HG03571 (cell line): ENCODE measurements around the gene PRR22.

Experiments
- ATAC-seq: cut with Tn5 transposase; IDR thresholded peaks from one replicate; pipeline ENCODE4 v1.9.1; 2021; ENCODE audit not compliant: unreplicated experiment

Gene PRR22

DNA sequence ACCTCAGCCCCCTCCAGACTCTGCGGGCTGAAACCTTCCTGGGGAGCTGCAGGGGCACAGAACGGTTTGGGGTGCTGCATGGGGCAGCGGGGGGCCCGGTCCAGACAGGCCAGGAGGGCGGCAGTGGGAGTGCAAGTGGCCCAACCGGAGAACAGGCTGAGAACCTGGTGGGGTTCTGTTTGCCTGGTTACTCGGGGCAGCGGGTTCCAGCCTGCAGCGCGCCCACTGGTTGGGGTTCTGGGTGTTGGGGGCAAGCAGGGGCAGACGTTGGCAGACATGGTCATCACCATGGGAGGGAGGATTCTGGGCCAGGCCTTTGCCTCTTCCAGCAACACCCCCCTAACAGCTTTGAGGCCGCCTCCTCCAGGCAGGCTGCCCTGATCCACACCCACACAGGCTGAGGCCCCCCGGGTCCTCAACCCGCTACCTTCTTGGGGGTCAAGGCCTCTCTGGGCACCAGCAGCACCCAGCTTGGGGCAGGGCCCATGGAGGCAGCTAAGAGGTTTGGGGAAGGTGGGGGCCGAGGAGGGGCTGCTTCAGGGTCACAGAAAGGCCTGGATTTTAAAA, at the start of gene PRR22:
TSS of gene PRR22 (minus strand) at position 166 of the 567 bp plus-strand sequence. CDS start at position 80, 86 bp downstream.
- ATAC-seq: no peak

GRCh38 chr19:5832527-5833216, 48.1 kb upstream of the PRR22 start:
- no peak for ATAC-seq

DNA sequence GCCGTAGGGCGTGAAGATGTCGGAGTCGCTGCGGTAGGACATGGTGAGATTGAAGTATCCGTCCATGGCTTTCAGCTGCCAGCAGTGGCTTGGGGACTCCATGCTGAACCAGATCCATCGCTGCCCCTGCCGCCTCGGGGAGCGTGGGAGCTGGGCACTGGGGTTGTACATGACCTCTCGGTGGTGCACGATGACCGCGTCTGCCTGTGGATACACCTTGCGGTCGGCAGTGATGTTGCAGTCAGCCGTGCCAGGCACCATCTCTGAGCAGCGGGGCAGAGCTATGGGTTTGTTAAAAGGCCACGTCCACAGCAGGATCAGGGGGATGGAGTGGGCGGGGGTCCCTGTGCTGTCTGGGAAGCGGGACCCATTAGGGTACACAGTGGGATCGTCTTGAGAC, 47.5 kb upstream of the PRR22 start:
- no peak for ATAC-seq

DNA sequence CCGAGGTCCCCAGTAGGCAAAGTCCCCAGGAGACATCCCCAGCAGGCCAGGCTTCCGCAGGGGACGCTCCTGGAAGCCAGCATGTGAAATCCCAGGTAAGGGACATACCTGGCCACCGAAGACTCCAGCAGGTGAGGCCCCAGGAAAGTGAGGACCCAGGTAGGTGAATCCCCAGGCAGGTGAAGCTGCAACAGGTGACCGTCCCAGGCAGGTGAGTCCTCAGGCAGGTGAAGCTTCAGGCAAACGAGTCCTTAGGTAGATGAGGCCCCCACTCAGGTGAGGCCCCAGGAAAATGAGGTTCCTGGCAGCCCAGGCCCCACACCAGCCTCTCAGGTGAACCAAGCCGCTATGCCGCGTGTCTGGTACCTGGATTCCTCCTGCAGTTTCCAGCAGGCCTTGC, 46.6 kb upstream of the PRR22 start:
- ATAC-seq: no peak

DNA sequence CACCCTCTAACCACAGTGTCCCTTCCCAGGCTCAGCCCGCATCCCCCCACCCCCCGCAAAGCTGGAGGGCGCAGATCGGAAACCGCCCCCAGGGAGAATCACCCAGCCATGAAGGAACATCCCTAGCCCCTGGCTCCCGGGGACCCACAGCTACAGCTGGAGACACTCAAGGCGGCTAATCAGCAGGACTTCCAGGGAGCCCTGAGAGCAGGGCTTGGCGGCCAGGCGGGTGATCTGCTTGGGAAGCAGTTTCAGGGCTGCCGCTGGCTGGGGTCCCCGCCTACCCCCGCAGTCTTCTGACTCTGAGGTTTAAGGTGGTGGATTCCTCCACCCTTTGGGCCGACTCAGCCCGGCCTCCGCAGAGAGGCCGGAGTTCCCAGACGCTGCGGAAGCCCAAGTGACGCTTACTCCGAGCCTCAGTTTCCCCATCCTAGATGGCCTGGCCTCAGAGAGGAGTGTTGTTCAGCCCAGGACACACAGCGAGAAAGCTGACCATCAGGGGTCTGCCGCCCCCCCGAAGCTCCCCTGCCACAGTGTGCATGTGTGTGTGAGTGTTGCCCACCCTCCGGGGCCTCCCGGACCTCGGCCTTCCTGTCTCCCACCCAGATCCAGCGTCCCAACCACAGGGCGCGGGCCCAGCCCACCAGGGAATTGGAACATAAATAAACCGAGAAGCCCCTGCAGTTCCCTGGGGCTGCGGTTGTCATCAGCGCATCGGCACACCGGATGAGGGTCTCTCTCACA, 45.2 kb upstream of the PRR22 start:
- ATAC-seq: no peak

DNA sequence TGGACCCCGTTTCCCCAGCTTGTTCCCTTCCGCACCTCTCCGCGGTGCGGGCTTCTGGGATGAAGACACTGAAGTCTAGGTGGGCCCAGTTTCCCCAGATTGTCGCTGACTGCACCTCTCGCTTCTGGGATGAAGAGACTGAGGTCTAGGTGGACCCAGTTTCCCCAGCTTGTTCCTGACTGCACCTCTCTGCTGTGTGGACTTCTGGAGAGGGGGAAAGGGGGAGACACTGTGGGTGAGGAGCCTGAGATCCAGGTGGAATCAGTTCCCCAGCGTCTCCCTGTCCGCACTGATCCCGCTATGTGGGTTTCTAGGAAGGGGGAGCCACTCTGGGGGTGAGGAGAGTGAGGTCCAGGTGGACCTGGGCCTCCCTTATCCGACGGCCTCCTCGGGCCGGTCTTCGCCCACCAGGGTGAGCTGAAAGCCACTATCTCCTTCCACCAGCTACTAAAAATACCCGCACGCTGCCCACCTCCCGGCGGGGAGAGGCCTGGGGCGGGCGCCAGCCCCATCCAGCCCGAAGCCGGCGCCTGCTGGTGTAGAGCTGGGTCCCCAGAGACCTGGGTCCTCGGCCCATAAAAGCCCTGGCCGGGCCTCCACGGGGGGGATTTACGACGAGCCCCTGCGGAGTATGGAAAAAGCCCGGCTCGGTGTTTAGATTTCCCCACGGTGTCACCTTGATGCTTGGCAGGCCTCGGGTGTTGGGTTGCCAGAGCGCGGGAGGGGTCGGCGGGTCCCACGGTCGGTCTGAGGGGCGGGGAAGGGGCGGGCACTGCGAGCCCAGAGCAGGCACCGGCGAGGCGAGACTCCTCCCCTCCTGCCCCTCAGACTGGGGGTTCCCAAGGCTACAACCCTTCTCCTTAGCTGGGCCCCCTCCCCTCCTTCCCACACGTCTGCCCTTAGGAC, 44.4 kb upstream of the PRR22 start:
- no peak for ATAC-seq

- ATAC-seq: peak; percentile 43
These were observed 43.5 kb upstream of the PRR22 start for GRCh38 chr19:5827891-5828660.

GRCh38 chr19:5827342-5827890, 42.9 kb upstream of the PRR22 start:
- ATAC-seq: no peak

DNA sequence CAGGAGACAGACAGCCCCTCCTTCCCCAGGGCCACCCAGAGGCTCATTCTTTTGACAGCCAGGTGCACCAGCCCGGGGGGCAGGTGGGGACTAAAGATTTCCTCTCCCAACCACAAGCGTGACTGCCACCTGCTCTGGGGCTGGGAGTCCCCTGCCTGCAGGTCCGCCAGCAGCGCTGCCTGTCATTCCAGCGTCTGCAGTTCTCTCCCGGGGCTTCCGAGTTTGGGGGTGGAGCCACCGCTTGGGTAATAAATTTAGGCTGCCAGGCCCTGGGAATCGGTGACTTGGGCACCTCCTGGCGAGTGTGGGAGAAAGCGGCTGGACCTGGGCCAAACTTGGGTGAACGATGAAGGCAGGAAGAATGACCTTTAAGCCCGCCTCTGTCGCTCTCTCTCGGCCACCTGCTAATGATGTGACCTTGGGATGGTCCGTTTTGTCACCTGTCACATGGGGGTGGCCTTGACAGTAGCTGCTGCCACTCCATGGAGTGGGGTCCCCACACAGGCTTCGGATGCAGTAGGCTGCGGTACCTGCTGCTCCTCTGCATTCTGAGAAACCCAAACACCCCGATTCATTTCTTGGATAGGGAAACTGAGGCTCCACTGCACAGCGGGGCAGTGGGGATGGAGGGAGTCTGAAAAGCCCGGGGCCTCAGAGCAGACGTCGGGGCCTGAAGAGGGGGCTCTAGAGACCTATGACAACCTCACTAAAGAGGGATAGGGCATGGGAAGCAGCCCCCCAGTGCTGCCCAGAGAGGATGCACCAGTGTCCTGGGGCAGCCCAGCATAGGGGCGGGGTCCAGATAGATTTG, 42.2 kb upstream of the PRR22 start:
- no peak for ATAC-seq

- no peak for ATAC-seq
These were observed 40.6 kb upstream of the PRR22 start for GRCh38 chr19:5825178-5825577.

- no peak for ATAC-seq
These were observed 40.2 kb upstream of the PRR22 start for GRCh38 chr19:5824751-5825150.

- no peak for ATAC-seq
These were observed 39.2 kb upstream of the PRR22 start for GRCh38 chr19:5823579-5824281.

DNA sequence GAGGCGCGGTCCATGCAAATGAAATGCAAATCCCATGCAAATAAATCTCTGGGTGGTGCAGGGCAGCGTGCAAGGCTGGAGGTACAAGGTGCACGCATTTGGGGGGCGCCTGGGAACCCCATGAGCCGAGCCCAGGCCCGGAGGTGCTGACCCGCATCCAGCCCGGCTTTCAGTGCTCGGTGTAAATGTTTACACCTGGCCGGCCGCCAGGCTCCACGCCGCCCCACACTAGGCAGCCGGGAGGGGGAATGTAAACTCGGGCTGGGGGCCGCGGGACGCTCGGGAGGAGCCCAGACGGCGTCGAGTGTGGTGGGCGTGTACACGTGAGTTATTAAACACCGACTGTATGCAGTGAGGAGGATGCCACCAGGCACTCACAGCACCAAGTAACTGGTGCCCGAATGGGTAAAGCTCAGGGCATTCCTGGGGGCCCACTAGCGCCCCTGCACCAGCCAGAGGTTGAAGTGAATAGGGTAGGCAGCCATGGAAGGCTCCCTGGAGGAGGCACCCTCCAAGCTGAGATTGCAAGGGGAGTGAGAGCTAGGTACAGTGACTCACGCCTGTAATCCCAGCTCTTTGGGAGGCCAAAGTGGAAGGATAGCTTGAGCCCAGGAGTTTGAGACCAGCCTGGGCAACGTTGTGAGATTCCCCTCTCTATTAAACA, 37.8 kb upstream of the PRR22 start:
- no peak for ATAC-seq

GRCh38 chr19:5821521-5822180, 37.1 kb upstream of the PRR22 start:
- no peak for ATAC-seq

GRCh38 chr19:5820785-5821184, 36.2 kb upstream of the PRR22 start:
- ATAC-seq: no peak

- ATAC-seq: no peak
These were observed 34.0 kb upstream of the PRR22 start for GRCh38 chr19:5818594-5818993.

DNA sequence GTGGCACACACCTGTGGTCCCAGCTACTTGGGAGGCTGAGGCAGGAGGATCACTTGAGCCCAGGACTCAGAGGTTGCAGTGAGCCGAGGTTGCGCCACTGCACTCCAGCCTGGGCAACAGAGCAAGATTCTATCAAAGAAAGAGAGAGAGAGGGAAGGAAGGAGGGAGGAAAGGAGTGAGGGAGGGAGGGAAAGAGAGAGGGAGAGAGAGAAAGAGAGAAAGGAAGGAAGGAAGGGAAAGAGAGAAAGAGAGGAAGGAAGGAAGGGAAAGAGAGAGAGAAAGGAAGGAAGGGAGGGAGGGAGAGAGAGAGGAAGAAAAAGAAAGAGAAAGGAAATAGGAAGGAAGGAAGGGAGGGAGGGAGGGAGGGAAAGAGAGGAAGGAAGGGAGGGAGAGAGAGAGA, 32.7 kb upstream of the PRR22 start:
- no peak for ATAC-seq

DNA sequence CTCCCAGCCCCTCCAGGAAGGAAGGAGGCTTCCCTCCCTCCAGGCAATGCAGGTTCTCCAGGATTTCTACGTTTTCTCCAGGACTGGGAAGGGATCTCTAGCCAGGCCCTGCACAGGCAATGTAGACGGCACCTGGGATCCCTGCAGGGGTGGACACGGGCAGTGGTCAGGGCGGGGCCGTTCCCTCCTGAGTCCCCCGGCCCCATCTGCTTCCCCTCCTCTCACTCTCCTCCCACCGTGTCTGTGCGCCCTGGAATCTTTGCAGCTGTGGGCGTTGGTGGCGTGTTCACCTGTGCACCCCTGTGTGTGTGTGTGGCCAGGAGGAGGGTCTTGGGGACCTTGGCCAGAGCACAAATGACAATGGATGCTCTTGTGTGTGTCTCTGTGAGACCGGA, 30.3 kb upstream of the PRR22 start:
- ATAC-seq: no peak
